Activated CD4-positive, alpha-beta memory T cell treated with anti-CD3 and anti-CD28 coated beads, Interleukin-2, amount 10 ng/mL, durations not matched to agents 7 days and 5 days (primary cell): ENCODE data around the gene GPN3. TPM values are rescaled to one million over a fixed set of nuclear protein-coding genes. Genes with fewer than 3 reads are reported as not detected.
A peak's percentile ranks its signal among the peaks of the same experiment; 100 is the strongest.
"Not testable (repeated sequence)": the region's sequence is repeated elsewhere in the genome, so short reads cannot be mapped to it uniquely, and the experiment has no call there.

Experiments used
- CTCF ChIA-PET: fragments of 350-600 bp; sonication (Branson Sonifier 250); formaldehyde crosslinking; loops from one replicate; lab custom pipeline; 2021; ENCODE audit warnings: antibody characterized with exemption, inconsistent platforms; lab: Charles Lee
- POLR2A ChIA-PET: fragments of 350-600 bp; sonication (Branson Sonifier 250); formaldehyde crosslinking; loops from one replicate; lab custom pipeline; 2021; ENCODE audit warnings: antibody characterized with exemption; lab: Charles Lee
- DNase-seq: peaks from one replicate; pipeline ENCODE4 v3.0.0-alpha.2; 2020
- H3K27ac Mint-ChIP-seq: one replicate; pipeline ENCODE4 v1.8.0; 2021; ENCODE audit warnings: mild to moderate bottlenecking, mixed read lengths
- H3K27me3 Mint-ChIP-seq: one replicate; pipeline ENCODE4 v1.8.0; 2021; ENCODE audit warnings: mixed read lengths
- H3K36me3 Mint-ChIP-seq: one replicate; pipeline ENCODE4 v1.8.0; 2021; ENCODE audit warnings: low read depth, mixed read lengths
- H3K4me1 Mint-ChIP-seq: one replicate; pipeline ENCODE4 v1.8.0; 2021; ENCODE audit warnings: mixed read lengths
- H3K4me3 Mint-ChIP-seq: one replicate; pipeline ENCODE4 v1.8.0; 2021; ENCODE audit warnings: mild to moderate bottlenecking, mixed read lengths
- H3K9me3 Mint-ChIP-seq: one replicate; pipeline ENCODE4 v1.8.0; 2021; ENCODE audit warnings: mixed read lengths
- total RNA-seq, 2 experiments: library from RNA; stranded (reverse); gene quantifications; one replicate each; pipeline ENCODE4 v1.2.3, GENCODE V29; 2021

GPN3 gene
- total RNA-seq, 2 experiments from 2014 or later = 18.9 to 21.6 TPM

GRCh38 chr12:110475426-110475825 lies 7.4 kb upstream of the GPN3 start:
- Mint-ChIP-seq H3K4me3 (no peak overlapping the region), H3K27ac (no peak overlapping the region), H3K4me1 (peaks cover 9% of the 10 kb centered on the region), H3K27me3 (no peaks in the 10 kb centered on the region), H3K36me3 (peaks cover 11% of the 10 kb centered on the region), H3K9me3 (no peaks in the 10 kb centered on the region)
- DNase-seq = no peak
- ChIA-PET CTCF (no interaction called here), POLR2A (interaction anchor here (0.8 to 1.2 kb wide), 3 partner anchors 15 to 25 kb away, joined by 3 to 4 read pairs (median 3); partner anchors contain the start of gene ARPC3)

GRCh38 chr12:110467847-110468213 lies 227 bp downstream of the GPN3 start:
- peaks cover 12% of the 10 kb centered on the region for H3K36me3 Mint-ChIP-seq

GRCh38 chr12:110466791-110467190 lies 1.3 kb downstream of the GPN3 start:
- H3K4me3 Mint-ChIP-seq = peak overlapping the region; percentile 12
- no peak overlapping the region for H3K27ac Mint-ChIP-seq
- no peak for DNase-seq
- H3K4me1 Mint-ChIP-seq = peaks cover 41% of the 10 kb centered on the region
- H3K36me3 Mint-ChIP-seq = peaks cover 16% of the 10 kb centered on the region
- no peaks in the 10 kb centered on the region for H3K27me3 Mint-ChIP-seq
- ChIA-PET CTCF (interaction anchor here (3.0 to 5.9 kb wide), 5 partner anchors 14 to 134 kb away, joined by 20 to 81 read pairs (median 62); partner anchors contain the start of genes ARPC3, RAD9B and VPS29), POLR2A (interaction anchor here (2.8 to 5.2 kb wide), 4 partner anchors 9 to 35 kb away, joined by 13 to 139 read pairs (median 59); partner anchors contain the start of genes ARPC3, RAD9B and VPS29)
- H3K9me3 Mint-ChIP-seq = no peaks in the 10 kb centered on the region

More at GRCh38 chr12:110467847-110468213, 227 bp downstream of the GPN3 start:
- H3K9me3 Mint-ChIP-seq = no peaks in the 10 kb centered on the region
- ChIA-PET CTCF (interaction anchor here (0.6 to 5.9 kb wide), 24 partner anchors 10 to 388 kb away, joined by 3 to 81 read pairs (median 6); partner anchors contain the start of genes ARPC3, HVCN1, RAD9B and TCTN1), POLR2A (interaction anchor here (0.7 to 5.2 kb wide), 36 partner anchors 10 to 468 kb away, joined by 3 to 139 read pairs (median 5); partner anchors contain the start of genes ANKRD13A, ARPC3, HVCN1 and IFT81)
- no peaks in the 10 kb centered on the region for H3K27me3 Mint-ChIP-seq
- H3K4me1 Mint-ChIP-seq = peaks cover 37% of the 10 kb centered on the region
- no peak for DNase-seq
- H3K27ac Mint-ChIP-seq = peak overlapping the region; percentile 95
- H3K4me3 Mint-ChIP-seq = peak overlapping the region; percentile 92

- H3K9me3 Mint-ChIP-seq, H3K4me3 Mint-ChIP-seq, H3K27me3 Mint-ChIP-seq, DNase-seq, H3K27ac Mint-ChIP-seq: not testable (repeated sequence)
- peaks cover 37% of the 10 kb centered on the region for H3K4me1 Mint-ChIP-seq
- POLR2A ChIA-PET = interaction anchor here (4.4 to 5.2 kb wide), 2 partner anchors 15 to 36 kb away, joined by 100 to 139 read pairs; partner anchors contain the start of genes ARPC3, RAD9B and VPS29
- H3K36me3 Mint-ChIP-seq = peaks cover 15% of the 10 kb centered on the region
- CTCF ChIA-PET = interaction anchor here (0.8 to 5.9 kb wide), 4 partner anchors 16 to 135 kb away, joined by 3 to 81 read pairs (median 44); partner anchors contain the start of gene ARPC3
Measured at GRCh38 chr12:110465765-110466164, 2.3 kb downstream of the GPN3 start.

- H3K36me3 Mint-ChIP-seq = peaks cover 15% of the 10 kb centered on the region
- POLR2A ChIA-PET = interaction anchor here (0.5 to 5.2 kb wide), 2 partner anchors 14 to 149 kb away, joined by 3 to 139 read pairs; partner anchors contain the start of genes ARPC3 and TCTN1
Measured at GRCh38 chr12:110465024-110465423, 3.0 kb downstream of the GPN3 start.

GRCh38 chr12:110461189-110461588 lies 6.9 kb downstream of the GPN3 start:
- H3K27me3 Mint-ChIP-seq, DNase-seq, H3K4me3 Mint-ChIP-seq, H3K4me1 Mint-ChIP-seq, H3K27ac Mint-ChIP-seq, H3K9me3 Mint-ChIP-seq: not testable (repeated sequence)
- H3K36me3 Mint-ChIP-seq = peaks cover 24% of the 10 kb centered on the region
- ChIA-PET CTCF (interaction anchor here (0.7 kb wide), 2 partner anchors 30 to 74 kb away, joined by 3 read pairs; no protein-coding TSS in a partner anchor), POLR2A (interaction anchor here (0.6 to 4.6 kb wide), 3 partner anchors 10 to 41 kb away, joined by 3 to 30 read pairs (median 7); partner anchors contain the start of genes ARPC3, RAD9B and VPS29)

More at GRCh38 chr12:110465024-110465423, 3.0 kb downstream of the GPN3 start:
- CTCF ChIA-PET = interaction anchor here (1.3 kb wide), 1 partner anchor 15 kb away, joined by 7 read pairs; the partner anchor contains the start of gene ARPC3
- H3K27me3 Mint-ChIP-seq = no peaks in the 10 kb centered on the region
- peaks cover 30% of the 10 kb centered on the region for H3K4me1 Mint-ChIP-seq
- H3K9me3 Mint-ChIP-seq = no peaks in the 10 kb centered on the region
- H3K27ac Mint-ChIP-seq = no peak overlapping the region
- H3K4me3 Mint-ChIP-seq = no peak overlapping the region
- DNase-seq = no peak

- H3K27ac Mint-ChIP-seq = no peak overlapping the region
- H3K36me3 Mint-ChIP-seq = peaks cover 20% of the 10 kb centered on the region
- H3K9me3 Mint-ChIP-seq = no peaks in the 10 kb centered on the region
- CTCF ChIA-PET = interaction anchor here (0.6 to 3.7 kb wide), 3 partner anchors 9 to 594 kb away, joined by 3 to 23 read pairs (median 7); partner anchors contain the start of genes ARPC3, FAM216A and GPN3
- DNase-seq = no peak
- POLR2A ChIA-PET = interaction anchor here (1.9 to 3.7 kb wide), 2 partner anchors 8 to 9 kb away, joined by 12 to 18 read pairs; partner anchors contain the start of genes ARPC3, FAM216A and GPN3
- H3K4me1 Mint-ChIP-seq = peaks cover 9% of the 10 kb centered on the region
- H3K4me3 Mint-ChIP-seq = no peak overlapping the region
- no peaks in the 10 kb centered on the region for H3K27me3 Mint-ChIP-seq
Measured at GRCh38 chr12:110458756-110459155, 9.3 kb downstream of the GPN3 start.

- no peak overlapping the region for H3K27ac Mint-ChIP-seq
Measured at GRCh38 chr12:110453569-110454296, 14.3 kb downstream of the GPN3 start.

GRCh38 chr12:110451263-110451662 lies 16.8 kb downstream of the GPN3 start:
- Mint-ChIP-seq H3K36me3 (peaks cover 37% of the 10 kb centered on the region), H3K4me1 (peaks cover 42% of the 10 kb centered on the region), H3K9me3 (no peaks in the 10 kb centered on the region), H3K27ac (peak overlapping the region; percentile 100), H3K4me3 (peak overlapping the region; percentile 99), H3K27me3 (no peaks in the 10 kb centered on the region)
- DNase-seq = no peak
- ChIA-PET POLR2A (interaction anchor here (1.3 to 7.2 kb wide), 9 partner anchors 8 to 456 kb away, joined by 3 to 139 read pairs (median 12); partner anchors contain the start of genes ANKRD13A, FAM216A, GPN3 and RAD9B), CTCF (interaction anchor here (0.8 to 9.4 kb wide), 8 partner anchors 8 to 287 kb away, joined by 3 to 112 read pairs (median 10); partner anchors contain the start of genes FAM216A and GPN3)

More at GRCh38 chr12:110453569-110454296, 14.3 kb downstream of the GPN3 start:
- no peaks in the 10 kb centered on the region for H3K27me3 Mint-ChIP-seq
- DNase-seq = no peak
- no peak overlapping the region for H3K4me3 Mint-ChIP-seq
- H3K36me3 Mint-ChIP-seq = peaks cover 25% of the 10 kb centered on the region
- no peaks in the 10 kb centered on the region for H3K9me3 Mint-ChIP-seq
- POLR2A ChIA-PET = interaction anchor here (7.2 kb wide), 1 partner anchor 14 kb away, joined by 139 read pairs; the partner anchor contains the start of genes FAM216A and GPN3
- peaks cover 27% of the 10 kb centered on the region for H3K4me1 Mint-ChIP-seq
- CTCF ChIA-PET = interaction anchor here (0.7 to 3.4 kb wide), 3 partner anchors 15 to 147 kb away, joined by 7 to 20 read pairs (median 13); partner anchors contain the start of genes FAM216A and GPN3

- Mint-ChIP-seq H3K4me3 (peak within 1 kb of the TSS; percentile 99), H3K9me3 (no peaks in the 10 kb centered on the region), H3K27me3 (no peaks in the 10 kb centered on the region)
Measured at GRCh38 chr12:110449799-110450497, 18.1 kb downstream of the GPN3 start, which contains the start of gene ARPC3. Gene ARPC3 (minus strand): TSS chr12:110450337. CDS start chr12:110450260, 77 bp downstream.

GRCh38 chr12:110444455-110444854 lies 23.6 kb downstream of the GPN3 start:
- no peaks in the 10 kb centered on the region for H3K9me3 Mint-ChIP-seq
- no peak overlapping the region for H3K27ac Mint-ChIP-seq
- CTCF ChIA-PET = interaction anchor here (9.4 kb wide), 1 partner anchor 12 kb away, joined by 112 read pairs; no protein-coding TSS in a partner anchor
- no peak overlapping the region for H3K4me3 Mint-ChIP-seq
- peaks cover 55% of the 10 kb centered on the region for H3K36me3 Mint-ChIP-seq
- peaks cover 35% of the 10 kb centered on the region for H3K4me1 Mint-ChIP-seq
- no peaks in the 10 kb centered on the region for H3K27me3 Mint-ChIP-seq
- POLR2A ChIA-PET = interaction anchor here (2.6 to 3.6 kb wide), 2 partner anchors 13 to 24 kb away, joined by 6 to 13 read pairs; partner anchors contain the start of genes FAM216A and GPN3
- DNase-seq = no peak

More at GRCh38 chr12:110449799-110450497, 18.1 kb downstream of the GPN3 start, which contains the start of gene ARPC3:
- peak; percentile 97 for DNase-seq
- peaks cover 46% of the 10 kb centered on the region for H3K4me1 Mint-ChIP-seq
- H3K36me3 Mint-ChIP-seq = peaks cover 43% of the 10 kb centered on the region
- ChIA-PET POLR2A (interaction anchor here (0.7 to 7.2 kb wide), 43 partner anchors 9 to 736 kb away, joined by 3 to 139 read pairs (median 4); partner anchors contain the start of genes ANAPC7, ANKRD13A, ATP2A2 and FAM216A), CTCF (interaction anchor here (0.6 to 9.4 kb wide), 50 partner anchors 9 to 438 kb away, joined by 3 to 112 read pairs (median 4); partner anchors contain the start of genes ATP2A2, FAM216A, GPN3 and RAD9B)
- H3K27ac Mint-ChIP-seq = peak within 1 kb of the TSS; percentile 100
